ENCODE results near the gene UGT2B17.

- TF ChIP-seq CTCF (IDR thresholded peaks at IDR 0.05; ENCODE audit: insufficient read depth, low read length) = no peak
- TF ChIP-seq GABPA (IDR thresholded peaks at IDR 0.05; ENCODE audit: low read depth) = no peak
- TF ChIP-seq POLR2AphosphoS5 (IDR thresholded peaks at IDR 0.05; ENCODE audit: low read depth) = no peak
- no peak for TF ChIP-seq SPI1 (IDR thresholded peaks at IDR 0.05; ENCODE audit: borderline replicate concordance, low read depth)
- TF ChIP-seq REST (IDR thresholded peaks at IDR 0.05; ENCODE audit: insufficient replicate concordance, low read depth) = no peak
Observed at GRCh38 chr4:68572653-68573170, 3.4 kb downstream of the UGT2B17 start.

Data from HL-60 (cell line).